NCI-H2107 treated with DMSO at 0.1 percent for 48 hours (cell line): ENCODE data around the gene AHDC1.

Source experiments
- DNase-seq: peaks from one replicate; lab custom pipeline; 2025; ENCODE audit not compliant: unreplicated experiment; lab: John Stamatoyannopoulos, UW

The AHDC1 gene

GRCh38 chr1:27615346-27616192 lies 11.6 kb upstream of the AHDC1 start:
- no peak for DNase-seq

GRCh38 chr1:27614625-27615344 lies 10.8 kb upstream of the AHDC1 start:
- no peak for DNase-seq

GRCh38 chr1:27614043-27614624 lies 10.2 kb upstream of the AHDC1 start:
- no peak for DNase-seq

- DNase-seq: no peak
Measured at GRCh38 chr1:27612718-27613117, 8.8 kb upstream of the AHDC1 start.

- DNase-seq: no peak
Measured at GRCh38 chr1:27611450-27611849, 7.5 kb upstream of the AHDC1 start.

- no peak for DNase-seq
Measured at GRCh38 chr1:27609618-27610240, 5.8 kb upstream of the AHDC1 start.

GRCh38 chr1:27609210-27609555 lies 5.2 kb upstream of the AHDC1 start:
- DNase-seq: no peak

- no peak for DNase-seq
Measured at GRCh38 chr1:27607239-27607804, 3.4 kb upstream of the AHDC1 start.

- no peak for DNase-seq
Measured at GRCh38 chr1:27606708-27607238, 2.8 kb upstream of the AHDC1 start.

- peak; percentile 54 for DNase-seq
Measured at GRCh38 chr1:27605796-27606707, 2.1 kb upstream of the AHDC1 start.

- DNase-seq: no peak
Measured at GRCh38 chr1:27605300-27605766, 1.4 kb upstream of the AHDC1 start.

- DNase-seq: no peak
Measured at GRCh38 chr1:27604579-27605299, 795 bp upstream of the AHDC1 start.

GRCh38 chr1:27603309-27603680 lies 649 bp downstream of the AHDC1 start:
- no peak for DNase-seq

- DNase-seq: no peak
Measured at GRCh38 chr1:27602462-27603308, 1.3 kb downstream of the AHDC1 start.

GRCh38 chr1:27601771-27602461 lies 2.0 kb downstream of the AHDC1 start:
- DNase-seq: no peak

- DNase-seq: no peak
Measured at GRCh38 chr1:27601321-27601770, 2.6 kb downstream of the AHDC1 start.

- peak; percentile 42 for DNase-seq
Measured at GRCh38 chr1:27600498-27601175, 3.3 kb downstream of the AHDC1 start.
